GM18519 (cell line): ENCODE data around the gene DCST2.
A peak's percentile ranks its signal among the peaks of the same experiment; 100 is the strongest.

Experiments
- ATAC-seq: cut with Tn5 transposase; IDR thresholded peaks from one replicate; pipeline ENCODE4 v1.9.1; 2021; ENCODE audit warnings: mild to moderate bottlenecking, moderate library complexity; ENCODE audit not compliant: unreplicated experiment, low FRiP score

DCST2 gene

DNA sequence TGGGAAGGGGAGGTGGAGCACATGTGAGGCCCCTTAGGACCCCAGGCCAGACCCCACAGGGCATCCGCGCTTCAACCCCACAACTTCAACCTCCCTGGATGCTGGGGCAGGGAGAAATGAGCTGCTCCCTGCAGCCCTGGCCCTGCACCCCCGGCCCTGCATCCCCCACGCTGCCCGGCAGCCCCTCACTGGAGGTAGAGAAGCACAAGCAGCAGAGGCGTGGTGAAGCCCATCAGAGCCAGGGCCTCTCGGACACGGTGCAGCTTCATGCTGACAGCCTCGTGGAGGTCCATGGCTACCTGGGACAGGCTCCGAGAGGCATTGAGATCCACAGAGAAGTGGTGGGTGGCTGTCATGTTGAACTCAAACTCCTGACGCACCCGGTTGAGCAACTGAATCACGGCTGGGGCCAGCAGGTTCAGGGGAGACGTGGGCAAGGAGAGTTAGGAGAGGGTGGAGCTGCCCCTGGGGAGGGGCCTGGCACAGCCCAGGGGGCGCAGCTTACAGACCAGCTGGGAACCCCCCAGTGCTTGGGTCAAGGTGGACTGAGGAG is 3.3 kb downstream of the DCST2 start:
- ATAC-seq, result no peak

DNA sequence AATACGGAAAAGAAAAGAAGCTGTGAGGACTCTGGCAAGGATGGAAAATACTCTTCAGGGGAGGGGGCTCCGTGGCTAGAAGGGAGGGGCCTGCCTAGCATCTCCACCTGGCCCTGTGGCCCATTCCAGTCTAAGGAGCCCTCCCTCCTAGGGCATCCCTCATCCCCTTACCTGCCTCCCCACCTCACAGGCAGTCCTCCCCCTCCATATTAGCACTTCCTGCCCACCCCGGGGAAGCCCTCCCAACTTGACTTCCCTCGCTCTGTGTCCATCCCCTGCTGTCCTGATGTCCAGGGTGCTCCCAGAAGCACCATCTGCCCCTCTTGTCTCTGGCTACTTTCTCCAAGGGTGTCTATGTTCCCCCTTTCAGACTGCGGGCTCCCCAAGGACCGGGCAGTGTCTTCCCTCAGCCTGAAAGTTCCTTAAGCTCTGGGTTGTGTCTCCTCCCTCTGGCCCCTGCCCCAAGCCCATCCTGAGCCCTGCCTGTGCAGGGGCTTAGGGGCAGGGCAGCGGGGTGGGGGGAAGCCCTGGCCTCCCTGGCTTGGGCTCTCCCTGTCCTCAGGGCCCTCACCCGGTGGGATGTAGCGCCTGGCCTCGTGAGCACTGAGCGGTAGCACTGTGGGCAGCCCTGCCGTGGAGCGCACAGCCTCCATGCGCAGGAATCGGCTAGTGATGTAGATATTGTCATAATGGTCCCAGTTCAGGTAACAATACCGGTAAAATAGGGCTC is 3.9 kb downstream of the DCST2 start:
- no peak for ATAC-seq

DNA sequence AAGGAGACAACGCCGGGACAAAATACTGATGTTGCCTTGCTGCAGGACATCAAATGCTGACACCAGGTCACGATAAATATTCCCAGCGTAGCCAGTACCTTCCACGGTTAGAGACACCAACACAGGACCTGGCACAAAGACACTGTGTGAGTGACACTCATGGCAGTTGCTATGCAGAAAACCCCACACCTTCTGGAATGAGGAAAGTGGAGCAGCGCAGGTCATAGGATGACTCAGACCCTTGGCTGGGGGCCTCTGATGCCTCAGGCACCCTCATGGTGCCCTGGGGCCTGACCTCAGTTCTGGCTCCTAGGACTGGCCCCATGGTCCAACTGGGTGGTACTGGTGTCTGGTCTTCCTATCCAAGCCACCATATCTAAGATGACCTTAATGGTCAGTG is 7.0 kb downstream of the DCST2 start:
- ATAC-seq, result no peak

DNA sequence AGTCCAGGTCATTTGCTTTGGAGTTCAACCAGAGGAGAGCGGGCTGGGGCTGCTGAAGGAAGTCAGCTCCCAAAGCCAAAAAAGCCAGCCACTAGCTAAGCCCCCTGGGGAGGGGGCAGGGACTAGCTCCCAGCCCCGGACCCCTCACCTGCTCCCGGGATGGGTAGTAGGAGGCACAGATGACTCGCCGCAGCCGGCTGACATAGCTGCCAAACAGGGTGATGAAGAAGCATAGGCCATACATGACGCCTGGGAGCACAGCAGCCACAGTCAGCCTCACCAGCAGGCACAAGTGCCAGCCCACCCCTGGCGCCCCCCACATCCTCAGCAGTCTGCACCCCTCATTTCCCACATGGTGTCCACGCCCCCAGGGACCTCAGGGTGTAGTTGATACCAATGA is 7.4 kb downstream of the DCST2 start:
- ATAC-seq, result no peak

DNA sequence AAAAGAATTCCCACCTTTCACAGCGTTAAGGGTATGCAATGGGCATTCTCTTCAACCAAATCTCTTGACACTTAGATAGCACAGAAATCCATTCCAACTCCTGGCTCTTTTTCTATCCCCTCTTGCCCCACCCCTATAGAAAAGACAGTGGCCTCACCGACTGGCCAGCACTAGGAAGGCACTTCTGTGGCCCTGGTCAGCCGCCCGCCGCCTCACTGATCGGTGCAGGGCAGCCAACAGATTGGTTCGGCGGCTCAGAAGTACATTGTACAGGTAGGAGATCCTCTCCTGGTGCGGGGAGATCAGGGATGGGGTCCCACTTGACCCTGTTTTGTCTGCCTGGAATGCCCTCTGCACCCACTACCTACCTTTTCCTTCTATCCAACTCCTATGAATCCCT is 9.3 kb downstream of the DCST2 start:
- no peak for ATAC-seq

DNA sequence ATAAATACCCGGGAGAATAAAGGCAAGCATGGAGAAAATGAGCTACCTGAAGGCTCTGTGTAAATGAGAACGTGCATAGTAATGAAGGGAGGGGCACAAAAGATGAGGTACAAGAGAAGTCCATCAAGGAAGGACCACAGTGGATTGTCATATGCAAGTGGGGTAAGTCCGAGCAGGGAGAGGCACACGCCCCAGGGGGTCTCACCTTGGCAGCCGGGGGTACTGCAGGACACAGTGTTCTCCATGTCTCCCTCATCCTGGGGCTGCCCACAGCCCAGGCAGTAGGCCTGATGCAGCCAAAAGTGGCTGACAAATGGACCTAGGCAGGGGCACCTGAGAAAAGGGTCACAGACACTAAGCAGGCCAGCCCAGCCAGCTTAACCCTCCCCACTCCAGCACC is 10.0 kb downstream of the DCST2 start:
- ATAC-seq, result no peak

DNA sequence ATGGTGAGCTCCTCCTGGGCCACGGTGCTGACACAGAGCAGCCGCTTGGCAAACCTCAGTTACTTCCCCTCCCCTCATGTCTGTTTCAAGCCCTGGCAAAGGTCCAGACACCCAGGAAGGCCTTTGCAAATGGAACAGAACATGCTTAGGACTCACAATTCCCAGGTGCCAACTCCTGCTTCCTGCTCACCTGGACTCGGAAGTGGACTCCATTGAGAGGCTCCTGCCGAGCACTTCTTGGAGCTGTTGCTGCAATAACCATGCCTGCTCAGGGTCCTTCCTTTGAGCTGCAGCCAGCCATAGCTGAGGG is 10.7 kb downstream of the DCST2 start:
- no peak for ATAC-seq

DNA sequence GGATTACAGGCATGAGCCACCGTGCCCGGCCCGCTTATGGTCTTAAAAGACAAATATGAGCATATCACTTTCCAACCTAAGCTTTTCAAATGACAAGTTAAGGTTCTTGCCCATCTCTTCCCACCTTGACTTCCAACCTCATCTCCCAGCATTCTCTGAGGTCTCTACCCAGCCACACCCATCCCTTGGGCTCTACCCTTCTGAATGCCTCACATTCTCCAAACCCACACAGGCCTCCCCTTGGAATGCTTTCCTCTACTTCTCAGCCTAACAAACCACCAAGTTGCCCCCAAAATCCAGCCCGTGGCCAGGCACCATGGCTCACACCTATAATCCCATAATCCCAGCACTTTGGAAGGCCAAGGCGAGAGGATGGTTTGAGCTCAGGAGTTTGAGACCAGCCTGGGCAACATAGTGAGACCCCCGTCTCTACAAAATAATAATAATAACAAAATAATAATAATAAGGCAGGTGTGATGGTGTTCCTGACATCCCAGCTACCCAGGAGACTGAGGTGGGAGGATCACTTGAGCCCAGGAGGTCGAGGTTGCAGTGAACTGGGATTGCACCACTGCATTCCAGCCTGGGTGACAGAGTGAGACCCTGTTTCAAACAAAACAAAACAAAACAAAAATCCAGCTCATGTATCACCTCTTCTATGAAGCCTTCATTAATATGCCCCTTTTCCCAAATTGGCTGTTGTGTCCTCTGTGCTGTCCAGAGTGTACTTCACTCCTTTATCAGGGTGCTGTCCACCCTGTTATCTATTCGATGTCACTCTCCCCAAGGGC is 11.2 kb downstream of the DCST2 start:
- no peak for ATAC-seq

DNA sequence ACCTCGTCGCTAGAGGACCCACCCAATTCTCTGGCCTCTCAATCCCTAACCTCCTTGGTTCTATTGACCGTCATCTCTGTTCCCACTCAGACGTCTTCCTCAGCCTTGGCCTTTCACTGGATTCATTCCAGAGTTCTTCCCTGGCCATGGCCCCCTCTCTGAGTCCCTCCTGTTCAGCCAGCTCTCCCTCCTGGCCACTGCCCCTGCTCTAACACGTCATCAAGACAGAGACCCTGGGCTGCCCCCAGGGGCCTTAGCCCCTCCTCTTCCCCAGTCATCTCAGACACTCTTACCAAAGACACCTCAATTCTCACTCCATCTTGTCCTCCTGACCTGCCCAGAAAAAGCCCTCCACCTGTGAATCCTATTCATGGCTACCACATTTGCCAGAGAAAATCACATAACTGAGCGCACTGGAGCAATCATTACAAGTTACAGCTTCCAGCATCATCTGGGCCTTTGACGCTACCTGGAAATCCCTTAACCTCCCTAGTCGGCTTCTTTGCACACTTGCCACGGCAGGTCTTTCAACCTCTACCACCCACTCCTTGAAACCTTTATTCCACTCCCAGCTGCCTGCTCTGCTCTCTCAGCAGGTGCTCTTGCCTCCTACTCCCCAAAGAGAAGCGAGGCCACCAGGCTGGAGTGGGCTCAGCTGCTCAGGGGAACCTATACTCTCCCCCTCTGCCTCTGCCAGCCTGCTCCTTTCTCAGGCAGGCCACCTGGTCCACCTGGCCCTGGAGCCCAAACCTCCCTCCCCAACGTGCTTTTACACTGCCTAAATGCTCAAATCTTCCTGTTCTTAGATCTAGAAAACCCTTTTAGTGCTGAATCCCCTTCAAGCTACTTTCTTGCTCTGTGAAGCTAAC is 14.0 kb downstream of the DCST2 start:
- ATAC-seq, result no peak

DNA sequence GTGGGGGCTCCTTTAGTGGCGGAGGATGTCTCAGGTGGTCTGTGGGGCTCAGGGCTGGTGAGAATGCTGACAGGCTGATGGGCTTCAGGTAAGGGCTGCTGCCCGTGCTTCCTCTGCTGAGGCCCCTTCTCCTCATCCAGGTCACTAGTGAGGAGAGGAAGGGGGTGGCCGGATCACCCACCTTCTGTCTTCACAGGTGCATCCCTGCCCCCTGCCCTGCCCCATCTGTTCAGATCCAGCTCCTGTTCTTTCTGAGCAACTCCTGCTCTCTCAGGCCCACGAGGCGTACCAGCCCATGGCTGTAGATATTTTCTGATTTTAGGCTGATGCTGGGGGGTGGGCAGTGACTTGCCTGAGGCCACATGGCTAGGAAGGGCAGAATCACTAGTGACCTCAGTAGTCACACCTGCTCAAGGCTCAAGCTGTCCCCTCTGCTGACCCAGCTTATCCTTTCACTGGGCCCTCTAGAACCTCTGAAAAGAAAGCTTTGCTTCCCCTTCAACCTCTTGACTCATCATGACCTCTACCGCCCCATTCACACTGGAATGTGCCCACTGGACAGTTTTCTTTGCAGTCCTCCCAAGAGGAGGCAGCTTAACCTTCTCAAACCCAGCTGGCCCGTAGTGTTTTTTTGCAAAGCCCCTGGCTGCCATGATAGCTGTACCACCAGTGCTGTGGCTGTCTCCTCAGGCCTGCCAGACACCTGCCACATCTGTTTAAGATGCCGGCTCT is 14.8 kb downstream of the DCST2 start:
- no peak for ATAC-seq

DNA sequence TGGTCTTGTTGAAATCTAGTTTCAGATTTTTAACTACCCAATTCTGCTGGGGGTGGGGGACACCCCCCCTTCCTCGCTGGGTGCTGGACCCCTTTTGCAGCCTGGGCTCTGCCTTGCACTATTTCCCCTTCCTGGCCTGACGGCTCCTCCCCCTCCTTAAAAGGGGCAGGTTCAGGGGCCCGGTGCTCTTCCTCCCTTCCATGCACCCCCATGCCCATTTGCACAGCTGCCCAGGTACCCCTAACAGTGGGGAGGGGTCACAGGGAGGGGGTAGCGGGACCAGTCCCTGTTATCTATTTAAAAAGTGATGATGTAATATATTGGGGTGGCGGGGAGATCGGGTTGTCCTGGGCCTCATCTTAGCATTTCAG is 15.7 kb downstream of the DCST2 start:
- ATAC-seq, result no peak

DNA sequence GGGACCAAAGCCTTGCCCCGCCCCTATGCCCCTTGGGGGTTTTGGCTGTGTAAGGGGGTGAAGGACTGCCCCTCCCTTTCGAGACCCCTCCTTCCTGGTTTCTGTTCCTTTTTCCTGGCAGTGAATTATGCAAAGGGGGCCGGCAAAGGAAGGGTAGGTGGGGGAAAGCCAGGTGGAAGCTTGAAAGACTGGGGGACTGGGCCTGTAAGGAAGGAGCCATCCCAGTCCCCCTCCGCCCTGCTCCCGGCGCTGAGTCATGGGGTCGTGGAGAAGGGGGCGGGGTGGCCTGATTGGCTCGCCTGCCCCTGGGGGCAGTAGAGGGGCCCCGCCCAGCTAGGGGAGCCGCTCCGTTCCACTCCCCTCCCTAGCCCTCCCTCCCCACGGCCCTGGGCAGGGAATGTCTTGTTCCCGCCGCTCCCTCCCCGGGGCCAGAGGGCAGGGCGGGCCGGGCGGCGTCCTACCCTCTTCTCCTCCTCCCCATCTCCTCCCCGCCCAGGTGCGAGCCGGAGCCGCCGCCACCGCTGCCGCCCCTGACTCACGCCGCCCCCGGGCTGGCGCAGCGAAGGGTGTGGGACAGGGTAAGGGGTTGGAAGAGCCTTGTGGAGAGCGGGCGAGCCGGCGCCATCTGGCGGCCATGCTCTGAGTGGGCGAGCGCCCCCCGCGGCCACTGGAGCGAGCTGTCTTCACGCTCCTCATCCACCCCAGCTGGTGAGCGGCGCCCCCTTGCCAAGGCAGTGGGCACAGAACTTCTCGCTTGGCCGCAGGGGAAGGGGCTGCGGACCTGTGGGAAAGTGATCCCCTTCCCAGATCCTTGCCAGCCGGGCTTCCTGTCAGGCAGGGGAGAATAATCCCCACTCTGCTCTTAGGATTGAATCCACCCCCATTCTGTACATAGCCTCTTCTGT is 16.3 kb downstream of the DCST2 start:
- ATAC-seq, result peak; percentile 47

DNA sequence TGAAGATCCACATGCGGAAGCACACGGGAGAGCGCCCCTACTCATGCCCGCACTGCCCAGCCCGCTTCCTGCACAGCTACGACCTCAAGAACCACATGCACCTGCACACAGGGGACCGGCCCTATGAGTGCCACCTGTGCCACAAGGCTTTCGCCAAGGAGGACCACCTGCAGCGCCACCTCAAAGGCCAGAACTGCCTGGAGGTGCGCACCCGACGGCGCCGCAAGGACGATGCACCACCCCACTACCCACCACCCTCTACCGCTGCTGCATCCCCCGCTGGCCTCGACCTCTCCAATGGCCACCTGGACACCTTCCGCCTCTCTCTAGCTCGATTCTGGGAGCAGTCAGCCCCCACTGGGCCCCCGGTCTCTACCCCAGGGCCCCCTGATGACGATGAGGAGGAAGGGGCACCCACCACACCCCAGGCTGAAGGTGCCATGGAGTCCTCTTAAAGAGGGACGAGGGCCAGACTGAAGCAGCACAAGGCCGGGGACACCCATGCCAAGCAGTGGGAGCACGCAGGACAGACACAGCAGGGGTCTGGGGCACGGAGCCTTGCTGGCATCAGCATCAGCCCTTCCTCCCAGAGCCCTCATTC is 17.2 kb downstream of the DCST2 start:
- ATAC-seq, result no peak

DNA sequence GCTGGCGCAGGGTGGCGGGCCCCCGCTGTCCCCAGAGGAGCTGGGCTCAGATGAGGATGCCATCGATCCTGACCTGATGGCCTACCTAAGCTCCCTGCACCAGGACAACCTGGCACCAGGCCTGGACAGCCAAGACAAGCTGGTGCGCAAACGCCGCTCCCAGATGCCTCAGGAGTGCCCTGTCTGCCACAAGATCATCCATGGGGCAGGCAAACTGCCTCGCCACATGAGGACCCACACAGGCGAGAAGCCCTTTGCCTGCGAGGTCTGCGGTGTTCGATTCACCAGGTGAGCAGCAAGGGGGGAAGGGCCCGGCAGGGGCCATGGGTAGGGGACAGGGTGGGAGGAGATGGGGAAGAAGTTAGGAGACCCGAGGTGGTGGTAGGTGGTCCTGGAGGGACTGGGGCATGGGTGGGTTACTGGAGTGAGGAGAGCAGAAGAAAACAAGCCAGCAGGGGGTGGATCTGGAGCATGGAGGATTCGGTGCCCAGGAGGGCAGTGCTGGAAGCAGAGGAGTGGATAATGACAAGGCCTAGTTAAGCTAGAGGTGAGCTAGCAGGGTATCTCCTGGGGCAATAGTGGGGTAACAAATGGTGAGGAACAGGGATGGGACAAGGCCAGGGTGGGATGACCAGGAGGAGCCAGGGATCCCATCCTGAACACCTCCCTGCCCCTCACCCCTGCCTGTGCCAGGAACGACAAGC is 17.9 kb downstream of the DCST2 start:
- no peak for ATAC-seq

DNA sequence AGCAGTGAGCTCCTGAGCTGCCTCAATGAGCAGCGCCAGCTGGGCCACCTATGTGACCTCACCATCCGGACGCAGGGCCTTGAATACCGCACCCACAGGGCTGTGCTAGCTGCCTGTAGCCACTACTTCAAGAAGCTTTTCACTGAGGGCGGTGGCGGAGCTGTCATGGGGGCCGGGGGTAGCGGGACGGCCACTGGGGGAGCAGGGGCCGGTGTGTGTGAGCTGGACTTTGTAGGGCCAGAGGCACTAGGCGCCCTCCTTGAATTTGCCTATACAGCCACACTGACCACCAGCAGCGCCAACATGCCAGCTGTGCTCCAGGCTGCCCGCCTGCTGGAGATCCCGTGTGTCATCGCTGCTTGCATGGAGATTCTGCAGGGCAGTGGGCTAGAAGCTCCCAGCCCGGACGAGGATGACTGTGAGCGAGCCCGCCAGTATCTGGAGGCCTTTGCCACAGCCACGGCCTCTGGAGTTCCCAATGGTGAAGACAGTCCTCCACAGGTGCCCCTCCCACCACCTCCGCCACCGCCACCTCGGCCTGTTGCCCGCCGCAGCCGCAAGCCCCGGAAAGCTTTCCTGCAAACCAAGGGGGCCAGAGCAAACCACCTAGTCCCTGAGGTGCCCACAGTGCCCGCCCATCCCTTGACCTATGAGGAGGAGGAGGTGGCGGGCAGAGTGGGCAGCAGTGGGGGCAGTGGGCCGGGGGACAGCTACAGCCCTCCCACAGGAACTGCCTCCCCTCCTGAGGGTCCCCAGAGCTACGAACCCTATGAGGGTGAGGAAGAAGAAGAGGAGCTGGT is 18.7 kb downstream of the DCST2 start:
- no peak for ATAC-seq

DNA sequence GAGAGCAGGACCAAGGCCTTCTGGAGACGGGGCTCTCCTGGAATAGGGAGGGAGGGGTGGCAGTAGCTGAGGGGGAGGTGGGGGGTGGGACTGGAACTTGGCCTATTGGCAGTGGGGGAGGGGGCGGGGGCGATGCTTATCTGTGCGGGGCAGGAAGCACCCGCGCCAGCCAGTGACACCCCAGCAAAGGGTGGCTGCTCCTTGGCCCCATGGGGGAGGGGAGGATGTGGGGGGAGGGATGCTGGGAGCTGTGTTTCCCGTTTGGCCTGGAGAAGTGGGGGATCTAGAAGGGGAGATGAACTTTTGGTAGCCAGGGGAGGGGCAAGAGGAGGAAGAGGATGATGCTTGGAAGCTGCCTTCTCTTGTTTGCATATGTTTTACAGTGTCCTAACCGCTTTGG is 19.9 kb downstream of the DCST2 start:
- ATAC-seq, result no peak

DNA sequence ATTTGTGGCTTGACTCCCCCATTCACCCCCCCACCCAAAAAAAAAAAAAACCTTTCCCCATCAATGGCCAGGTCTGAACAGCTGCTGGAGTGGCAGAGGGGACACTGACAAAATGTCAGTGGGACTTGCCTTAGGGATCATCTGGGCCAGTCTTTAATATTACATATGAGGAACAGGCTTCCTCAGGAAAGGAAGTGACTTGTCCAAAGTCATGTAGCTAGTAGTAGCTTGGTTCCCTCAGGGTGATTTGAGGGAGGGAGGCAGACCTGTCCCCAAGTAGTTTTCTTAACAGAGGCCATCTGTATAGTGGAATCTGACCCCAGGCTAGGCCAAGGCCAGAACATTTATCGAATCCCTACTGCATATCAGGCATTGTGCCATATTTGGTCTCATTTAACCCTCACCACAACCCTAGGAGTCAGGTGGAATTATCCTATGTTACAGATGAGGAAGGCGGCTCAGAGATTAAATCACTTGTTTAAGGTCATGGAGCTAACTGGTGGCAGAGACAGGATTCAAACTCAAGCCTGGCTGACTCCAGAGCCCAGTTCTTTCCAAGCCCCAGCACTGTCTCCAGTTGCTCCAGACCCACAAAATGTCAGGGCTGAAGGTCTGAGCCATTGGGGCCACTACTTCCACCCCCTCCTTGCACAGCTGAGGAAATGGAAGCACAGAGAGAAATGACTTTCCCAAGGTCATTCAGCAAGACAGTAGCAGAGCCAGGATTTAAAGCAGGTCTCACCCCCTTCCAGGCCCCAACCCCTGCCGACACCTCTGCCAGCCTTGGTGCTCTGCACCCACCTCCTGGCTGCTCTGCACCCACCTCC is 20.6 kb downstream of the DCST2 start:
- ATAC-seq, result no peak
